Measurements from ENCODE around the gene MTERF4. TPM values are rescaled to one million over a fixed set of nuclear protein-coding genes. Genes with fewer than 3 reads are reported as not detected.
"Not testable (repeated sequence)": the region's sequence is repeated elsewhere in the genome, so short reads cannot be mapped to it uniquely, and the experiment has no call there.

Gene MTERF4
- polyA plus RNA-seq, 1 donor = 53.3 TPM

- Histone ChIP-seq H3K36me3 (ENCODE audit: control insufficient read depth, insufficient read depth, low read length) (peaks cover 49% of the 10 kb centered on the region), H3K9me3 (ENCODE audit: control insufficient read depth, low read depth, low read length) (no peaks in the 10 kb centered on the region), H3K27ac (ENCODE audit: low read length) (no peak overlapping the region), H3K4me3 (ENCODE audit: low read length) (no peak overlapping the region), H3K27me3 (ENCODE audit: control insufficient read depth, insufficient read depth, low read length) (no peaks in the 10 kb centered on the region), H3K4me1 (ENCODE audit: control insufficient read depth, insufficient read depth, low read length) (no peaks in the 10 kb centered on the region)
- WGBS (ENCODE audit: insufficient coverage, low lambda C conversion rate) = no CpG with 5 or more reads among the region's 5 CpGs
- DNase-seq = no peak
Observed at GRCh38 chr2:241099246-241099645, 2.8 kb downstream of the MTERF4 start.

DNA sequence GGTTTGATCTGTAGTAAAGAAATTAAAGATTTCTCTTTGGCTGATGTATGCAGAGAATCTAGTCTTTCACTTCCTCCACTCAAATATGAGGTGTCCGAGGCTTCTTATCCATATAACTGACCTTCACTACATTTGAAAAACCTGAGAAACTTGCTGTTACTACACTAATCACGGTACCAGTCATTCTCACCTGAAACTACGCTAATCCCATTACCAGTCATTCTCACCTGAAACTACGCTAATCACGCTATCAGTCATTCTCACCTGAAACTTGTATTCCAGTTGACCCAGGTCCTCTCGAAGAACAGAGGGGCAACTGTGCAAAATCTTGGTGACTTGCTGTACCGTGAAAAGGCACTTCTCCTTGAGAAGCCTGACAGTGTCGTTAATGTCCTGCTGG, 5.1 kb downstream of the MTERF4 start:
- Histone ChIP-seq H3K27me3 (ENCODE audit: control insufficient read depth, insufficient read depth, low read length) (no peaks in the 10 kb centered on the region), H3K4me3 (ENCODE audit: low read length) (no peak overlapping the region), H3K9me3 (ENCODE audit: control insufficient read depth, low read depth, low read length) (no peaks in the 10 kb centered on the region), H3K36me3 (ENCODE audit: control insufficient read depth, insufficient read depth, low read length) (peaks cover 71% of the 10 kb centered on the region), H3K4me1 (ENCODE audit: control insufficient read depth, insufficient read depth, low read length) (no peaks in the 10 kb centered on the region), H3K27ac (ENCODE audit: low read length) (no peak overlapping the region)
- WGBS (ENCODE audit: insufficient coverage, low lambda C conversion rate) = no CpG with 5 or more reads among the region's 8 CpGs
- DNase-seq = no peak

DNA sequence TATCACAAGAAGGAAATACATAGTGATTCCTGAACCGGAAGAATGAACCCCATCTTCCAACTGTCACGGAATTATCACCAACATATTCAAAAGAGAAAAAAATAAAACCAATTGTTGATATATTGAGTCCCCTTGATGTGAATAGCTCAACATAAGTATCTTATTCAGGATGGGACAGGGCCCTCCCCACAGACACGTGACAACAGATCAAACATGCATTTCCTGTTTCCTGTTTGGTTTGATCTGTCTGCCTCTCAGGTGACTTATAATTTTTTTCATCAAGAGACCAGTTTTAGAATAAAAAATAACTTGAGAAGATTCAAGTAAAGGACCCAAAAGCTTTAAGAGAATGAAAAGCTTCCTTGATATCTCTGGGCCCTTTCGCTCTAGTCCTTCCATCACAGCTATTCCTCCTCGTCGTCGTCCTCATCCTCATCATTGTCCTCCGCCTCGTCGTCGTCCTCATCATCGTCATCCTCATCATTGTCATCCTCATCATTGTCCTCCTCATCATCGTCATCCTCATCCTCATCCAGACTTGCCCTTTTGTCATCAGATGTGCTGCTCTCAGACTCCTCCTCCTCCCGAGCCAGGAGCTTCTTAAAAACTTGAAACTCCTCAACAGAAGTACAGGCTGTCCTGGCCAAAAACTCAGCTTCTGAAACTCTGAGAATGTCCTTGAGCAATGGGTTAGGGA, 6.3 kb downstream of the MTERF4 start:
- Histone ChIP-seq H3K4me1 (ENCODE audit: control insufficient read depth, insufficient read depth, low read length) (no peaks in the 10 kb centered on the region), H3K36me3 (ENCODE audit: control insufficient read depth, insufficient read depth, low read length) (peaks cover 83% of the 10 kb centered on the region), H3K27me3 (ENCODE audit: control insufficient read depth, insufficient read depth, low read length) (no peaks in the 10 kb centered on the region), H3K9me3 (ENCODE audit: control insufficient read depth, low read depth, low read length) (no peaks in the 10 kb centered on the region), H3K27ac (ENCODE audit: low read length) (no peak overlapping the region), H3K4me3 (ENCODE audit: low read length) (no peak overlapping the region)
- DNase-seq = no peak
- 88% methylated on average over 11 of the region's 14 CpGs for WGBS (ENCODE audit: insufficient coverage, low lambda C conversion rate)

DNA sequence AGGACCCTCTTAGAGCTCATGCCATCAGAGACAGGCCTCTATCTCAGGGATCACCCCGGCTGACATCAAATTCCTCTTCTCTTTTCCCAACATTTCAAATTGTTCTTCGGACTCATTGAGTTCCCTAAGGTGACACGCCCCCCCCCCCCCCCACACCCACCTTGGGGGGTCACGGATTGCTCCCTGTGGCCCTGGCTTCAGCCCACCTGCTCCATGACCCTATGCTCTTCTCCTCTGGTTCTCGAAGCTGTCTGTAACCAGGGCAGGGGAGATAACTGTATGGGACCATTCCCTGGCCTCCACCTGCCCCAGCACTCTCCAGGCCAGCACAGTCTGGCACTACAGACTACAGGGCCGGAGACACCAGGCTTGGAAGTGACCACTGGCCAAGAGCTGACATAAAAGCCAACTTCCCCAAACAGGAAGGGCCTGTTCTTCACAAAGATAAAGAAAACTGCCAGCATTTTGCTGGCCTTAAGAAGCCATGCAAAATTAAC, 7.1 kb downstream of the MTERF4 start:
- Histone ChIP-seq H3K9me3 (ENCODE audit: control insufficient read depth, low read depth, low read length) (no peaks in the 10 kb centered on the region), H3K4me3 (ENCODE audit: low read length) (no peak overlapping the region), H3K4me1 (ENCODE audit: control insufficient read depth, insufficient read depth, low read length) (no peaks in the 10 kb centered on the region), H3K36me3 (ENCODE audit: control insufficient read depth, insufficient read depth, low read length) (peaks cover 87% of the 10 kb centered on the region), H3K27me3 (ENCODE audit: control insufficient read depth, insufficient read depth, low read length) (no peaks in the 10 kb centered on the region), H3K27ac (ENCODE audit: low read length) (no peak overlapping the region)
- no peak for DNase-seq
- WGBS (ENCODE audit: insufficient coverage, low lambda C conversion rate) = no CpG with 5 or more reads among the region's 6 CpGs

DNA sequence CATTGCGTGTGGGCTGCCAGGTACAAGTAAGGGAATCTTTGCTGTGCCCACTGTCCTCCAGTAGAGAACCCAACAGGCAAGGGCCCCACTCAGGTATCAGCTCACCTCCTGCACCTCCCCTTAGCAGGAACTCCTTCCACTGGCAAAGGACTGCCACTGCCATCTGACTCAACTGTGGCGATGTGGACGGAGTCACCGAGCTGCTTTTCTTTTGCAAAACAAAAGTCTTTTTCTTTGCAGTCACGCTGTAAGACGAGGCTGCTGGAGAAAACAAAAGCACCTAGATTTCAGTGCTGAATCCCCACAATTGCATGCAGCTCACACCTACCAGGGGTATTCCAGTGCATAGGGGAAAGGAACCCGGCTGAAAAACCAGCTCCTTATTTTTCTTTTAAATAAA, 7.9 kb downstream of the MTERF4 start:
- no peak overlapping the region for H3K27ac ChIP-seq (ENCODE audit: low read length)
- H3K27me3 ChIP-seq (ENCODE audit: control insufficient read depth, insufficient read depth, low read length) = no peaks in the 10 kb centered on the region
- peaks cover 86% of the 10 kb centered on the region for H3K36me3 ChIP-seq (ENCODE audit: control insufficient read depth, insufficient read depth, low read length)
- DNase-seq = no peak
- H3K9me3 ChIP-seq (ENCODE audit: control insufficient read depth, low read depth, low read length) = no peaks in the 10 kb centered on the region
- H3K4me3 ChIP-seq (ENCODE audit: low read length) = no peak overlapping the region
- H3K4me1 ChIP-seq (ENCODE audit: control insufficient read depth, insufficient read depth, low read length) = no peaks in the 10 kb centered on the region
- no CpG with 5 or more reads among the region's 7 CpGs for WGBS (ENCODE audit: insufficient coverage, low lambda C conversion rate)

DNA sequence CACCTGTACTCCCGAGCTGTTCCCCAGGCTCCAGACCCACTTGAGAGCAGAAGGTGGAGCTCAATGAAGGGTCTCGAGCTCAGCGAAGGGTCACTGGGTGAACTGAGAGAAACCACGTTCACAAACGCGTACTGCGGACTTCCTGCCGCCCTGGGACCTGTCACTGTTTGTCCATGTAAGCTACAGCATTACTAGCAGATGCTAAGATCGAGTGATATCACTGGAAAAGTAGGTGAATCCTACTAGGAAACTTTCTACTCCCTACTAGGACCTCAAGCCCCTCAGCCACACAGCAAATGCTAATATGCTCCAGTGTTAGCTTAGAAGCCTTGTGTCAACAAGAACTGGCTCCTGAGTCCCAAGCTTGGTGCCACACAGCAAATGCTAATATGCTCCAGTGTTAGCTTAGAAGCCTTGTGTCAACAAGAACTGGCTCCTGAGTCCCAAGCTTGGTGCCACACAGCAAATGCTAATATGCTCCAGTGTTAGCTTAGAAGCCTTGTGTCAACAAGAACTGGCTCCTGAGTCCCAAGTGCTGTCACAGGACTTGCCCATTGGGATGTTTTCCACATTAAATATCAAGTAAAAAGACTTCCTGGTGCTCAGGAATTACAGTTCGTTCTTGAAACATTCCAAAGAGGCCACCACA, 8.8 kb downstream of the MTERF4 start:
- DNase-seq; H3K4me3 ChIP-seq (ENCODE audit: low read length); H3K4me1 ChIP-seq (ENCODE audit: control insufficient read depth, insufficient read depth, low read length); H3K27me3 ChIP-seq (ENCODE audit: control insufficient read depth, insufficient read depth, low read length); H3K27ac ChIP-seq (ENCODE audit: low read length); H3K9me3 ChIP-seq (ENCODE audit: control insufficient read depth, low read depth, low read length): not testable (repeated sequence)
- WGBS (ENCODE audit: insufficient coverage, low lambda C conversion rate) = no CpG with 5 or more reads among the region's 10 CpGs
- peaks cover 91% of the 10 kb centered on the region for H3K36me3 ChIP-seq (ENCODE audit: control insufficient read depth, insufficient read depth, low read length)

- DNase-seq = no peak
- H3K36me3 ChIP-seq (ENCODE audit: control insufficient read depth, insufficient read depth, low read length) = peaks cover 93% of the 10 kb centered on the region
- H3K9me3 ChIP-seq (ENCODE audit: control insufficient read depth, low read depth, low read length) = peaks cover 2% of the 10 kb centered on the region
- WGBS (ENCODE audit: insufficient coverage, low lambda C conversion rate) = no CpG with 5 or more reads among the region's 8 CpGs
- H3K27me3 ChIP-seq (ENCODE audit: control insufficient read depth, insufficient read depth, low read length) = no peaks in the 10 kb centered on the region
- no peak overlapping the region for H3K4me3 ChIP-seq (ENCODE audit: low read length)
- H3K27ac ChIP-seq (ENCODE audit: low read length) = no peak overlapping the region
- no peaks in the 10 kb centered on the region for H3K4me1 ChIP-seq (ENCODE audit: control insufficient read depth, insufficient read depth, low read length)
Observed at GRCh38 chr2:241092677-241093076, 9.4 kb downstream of the MTERF4 start.

DNA sequence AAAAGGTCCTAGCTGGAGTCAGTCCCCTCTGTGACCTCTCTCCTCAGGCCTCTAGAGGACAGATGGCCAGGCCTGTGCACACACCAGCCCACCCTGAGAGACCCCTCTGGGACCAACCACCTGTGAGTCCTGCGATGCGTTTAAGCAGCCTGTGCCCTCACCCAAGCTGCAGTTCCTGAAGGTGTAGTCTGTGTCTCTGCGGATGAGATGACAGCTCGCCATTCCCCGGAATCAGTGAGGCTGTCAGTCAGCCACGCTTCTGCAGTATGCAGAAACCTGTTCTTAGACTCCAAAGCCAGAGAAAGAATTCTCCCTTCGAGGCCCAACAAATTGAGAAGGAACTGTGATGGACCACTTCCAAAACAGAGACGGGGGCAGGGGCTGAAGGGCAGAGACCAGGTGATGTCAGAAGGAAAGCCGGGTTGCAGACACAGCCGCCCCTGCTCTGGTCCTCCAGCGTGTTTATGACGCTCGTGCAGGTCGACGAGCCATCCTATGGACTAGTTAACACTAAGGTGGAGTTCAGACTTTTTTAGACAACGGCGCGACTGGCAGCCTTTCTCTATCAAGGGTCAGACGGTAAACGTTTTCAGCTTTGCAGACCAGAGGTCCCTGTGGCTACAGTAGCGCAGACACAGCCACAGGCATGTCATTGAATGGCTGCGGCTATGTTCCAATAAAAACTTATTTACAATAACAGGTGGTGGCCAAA, 10.2 kb downstream of the MTERF4 start:
- Histone ChIP-seq H3K27me3 (ENCODE audit: control insufficient read depth, insufficient read depth, low read length) (no peaks in the 10 kb centered on the region), H3K27ac (ENCODE audit: low read length) (no peak overlapping the region), H3K4me1 (ENCODE audit: control insufficient read depth, insufficient read depth, low read length) (no peaks in the 10 kb centered on the region), H3K9me3 (ENCODE audit: control insufficient read depth, low read depth, low read length) (peaks cover 2% of the 10 kb centered on the region), H3K36me3 (ENCODE audit: control insufficient read depth, insufficient read depth, low read length) (peaks cover 93% of the 10 kb centered on the region), H3K4me3 (ENCODE audit: low read length) (no peak overlapping the region)
- no peak for DNase-seq
- no CpG with 5 or more reads among the region's 22 CpGs for WGBS (ENCODE audit: insufficient coverage, low lambda C conversion rate)

GRCh38 chr2:241091201-241091600, 10.9 kb downstream of the MTERF4 start:
- Histone ChIP-seq H3K4me1 (ENCODE audit: control insufficient read depth, insufficient read depth, low read length) (no peaks in the 10 kb centered on the region), H3K9me3 (ENCODE audit: control insufficient read depth, low read depth, low read length) (peaks cover 2% of the 10 kb centered on the region), H3K4me3 (ENCODE audit: low read length) (no peak overlapping the region), H3K27me3 (ENCODE audit: control insufficient read depth, insufficient read depth, low read length) (no peaks in the 10 kb centered on the region), H3K27ac (ENCODE audit: low read length) (no peak overlapping the region), H3K36me3 (ENCODE audit: control insufficient read depth, insufficient read depth, low read length) (peaks cover 95% of the 10 kb centered on the region)
- no CpG with 5 or more reads among the region's 10 CpGs for WGBS (ENCODE audit: insufficient coverage, low lambda C conversion rate)
- DNase-seq = no peak

DNA sequence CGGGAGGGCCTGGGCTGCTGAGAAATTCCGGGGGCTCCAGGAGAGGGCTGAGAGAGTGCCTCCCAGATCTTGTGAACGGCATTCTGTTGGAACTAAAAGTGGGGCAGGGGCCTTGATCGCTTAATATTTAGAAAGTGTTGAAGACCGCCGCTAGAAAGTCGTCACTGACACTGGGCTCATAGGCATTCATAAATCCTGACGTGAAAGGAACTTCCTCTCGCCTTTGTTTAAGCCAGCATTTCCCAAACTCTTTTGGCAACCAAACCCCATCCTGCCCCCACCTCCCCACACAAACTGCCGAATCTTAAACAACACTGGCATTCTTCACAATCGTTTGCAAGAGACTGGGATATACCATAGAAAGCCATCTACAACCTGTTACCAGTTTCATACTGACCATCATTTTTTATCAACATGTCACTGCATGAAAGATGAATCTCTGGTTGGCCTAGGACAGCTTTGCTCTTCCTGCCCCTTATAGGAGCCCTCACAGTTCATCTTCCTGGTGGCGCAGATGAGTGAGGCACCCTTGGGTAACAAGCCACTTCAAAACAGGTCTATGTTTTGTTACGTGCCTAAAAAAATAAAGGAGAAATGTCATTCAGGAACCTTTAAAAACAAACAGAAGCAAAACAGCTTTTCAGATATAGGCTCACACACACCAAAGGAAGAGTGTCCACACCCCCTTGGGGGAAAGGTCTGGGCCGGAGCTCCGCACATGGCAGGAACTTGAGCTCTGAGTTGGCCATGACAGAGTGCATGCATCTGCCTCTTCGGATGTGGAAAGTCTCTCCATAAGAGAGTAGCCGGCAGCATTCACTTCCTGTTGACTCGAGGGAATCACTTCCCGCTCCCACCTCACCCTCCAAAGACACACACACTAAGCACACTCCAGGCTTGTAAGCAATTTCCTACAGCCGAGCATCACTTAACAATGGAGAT, 13.0 kb downstream of the MTERF4 start:
- H3K27me3 ChIP-seq (ENCODE audit: control insufficient read depth, insufficient read depth, low read length) = no peaks in the 10 kb centered on the region
- WGBS (ENCODE audit: insufficient coverage, low lambda C conversion rate) = 93% methylated on average over 3 of the region's 20 CpGs
- DNase-seq = no peak
- peaks cover 2% of the 10 kb centered on the region for H3K9me3 ChIP-seq (ENCODE audit: control insufficient read depth, low read depth, low read length)
- H3K4me1 ChIP-seq (ENCODE audit: control insufficient read depth, insufficient read depth, low read length) = no peaks in the 10 kb centered on the region
- H3K4me3 ChIP-seq (ENCODE audit: low read length) = no peak overlapping the region
- H3K36me3 ChIP-seq (ENCODE audit: control insufficient read depth, insufficient read depth, low read length) = peaks cover 78% of the 10 kb centered on the region
- H3K27ac ChIP-seq (ENCODE audit: low read length) = no peak overlapping the region

All from large intestine (tissue), 3 donors.